GM18909 (cell line): ENCODE results near the gene CACNA1S.

Experiments used
- ATAC-seq: cut with Tn5 transposase; IDR thresholded peaks from one replicate; pipeline ENCODE4 v1.9.1; 2021; ENCODE audit warnings: mild to moderate bottlenecking; ENCODE audit not compliant: unreplicated experiment, poor library complexity

CACNA1S gene

GRCh38 chr1:201140941-201141260, 28.7 kb upstream of the CACNA1S start:
- no peak for ATAC-seq

- no peak for ATAC-seq
Measured at GRCh38 chr1:201140235-201140940, 28.2 kb upstream of the CACNA1S start.

GRCh38 chr1:201139756-201140155, 27.5 kb upstream of the CACNA1S start:
- ATAC-seq, result no peak

GRCh38 chr1:201139306-201139705, 27.1 kb upstream of the CACNA1S start:
- no peak for ATAC-seq

- ATAC-seq, result no peak
Measured at GRCh38 chr1:201138311-201138840, 26.1 kb upstream of the CACNA1S start.

- ATAC-seq, result no peak
Measured at GRCh38 chr1:201137579-201138310, 25.5 kb upstream of the CACNA1S start.

- ATAC-seq, result no peak
Measured at GRCh38 chr1:201137024-201137392, 24.8 kb upstream of the CACNA1S start.

GRCh38 chr1:201136355-201137023, 24.3 kb upstream of the CACNA1S start:
- no peak for ATAC-seq

GRCh38 chr1:201134405-201134804, 22.2 kb upstream of the CACNA1S start:
- no peak for ATAC-seq

- no peak for ATAC-seq
Measured at GRCh38 chr1:201131398-201131797, 19.2 kb upstream of the CACNA1S start.

GRCh38 chr1:201128962-201129361, 16.7 kb upstream of the CACNA1S start:
- no peak for ATAC-seq

- no peak for ATAC-seq
Measured at GRCh38 chr1:201128476-201128875, 16.2 kb upstream of the CACNA1S start.

GRCh38 chr1:201127755-201128455, 15.7 kb upstream of the CACNA1S start:
- no peak for ATAC-seq

GRCh38 chr1:201126832-201127754, 14.9 kb upstream of the CACNA1S start, which contains the start of gene ASCL5:
Gene ASCL5, minus strand, starts transcription at chr1:201127184. Its CDS starts 11,812 bp downstream, at chr1:201115372.
- ATAC-seq, result no peak

GRCh38 chr1:201126463-201126831, 14.2 kb upstream of the CACNA1S start:
- ATAC-seq, result no peak

GRCh38 chr1:201125800-201126199, 13.6 kb upstream of the CACNA1S start:
- ATAC-seq, result no peak

GRCh38 chr1:201125019-201125418, 12.8 kb upstream of the CACNA1S start:
- no peak for ATAC-seq

GRCh38 chr1:201123866-201124265, 11.6 kb upstream of the CACNA1S start:
- ATAC-seq, result no peak

- no peak for ATAC-seq
Measured at GRCh38 chr1:201122321-201122957, 10.2 kb upstream of the CACNA1S start.
